Endothelial cell of umbilical vein (primary cell): ENCODE results near the gene PRDM10. TPM values are rescaled to one million over a fixed set of nuclear protein-coding genes. Genes with fewer than 3 reads are reported as not detected.

ENCODE experiments used
- BruUV-seq: library from RNA; stranded (reverse); fragments of 400-500 nt; replicated peaks from 2 replicates; lab custom pipeline; 2021; lab: Mats Ljungman, UMichigan
- CTCF ChIA-PET: fragments of 300-600, 350-600 bp; sonication (Branson Sonifier 250); formaldehyde crosslinking; loops from one replicate; lab custom pipeline; 2021; ENCODE audit warnings: antibody characterized with exemption, inconsistent platforms; lab: Charles Lee
- POLR2A ChIA-PET: fragments of 300-600, 350-600 bp; sonication (Branson Sonifier 250); formaldehyde crosslinking; loops from one replicate; lab custom pipeline; 2021; ENCODE audit warnings: antibody characterized with exemption, inconsistent platforms; lab: Charles Lee
- DNase-seq: peaks from one replicate; pipeline ENCODE4 v3.0.0-alpha.2; 2011; ENCODE audit warnings: low read depth, low spot score
- FAIRE-seq: peaks from 2 replicates; lab custom pipeline; 2011; peaks lifted over from hg19 to GRCh38; lab: Jason Lieb, UNC
- H2AFZ ChIP-seq: 2 replicates; pipeline ENCODE4 v1.6.0; 2012; ENCODE audit warnings: low read depth, low read length, control low read depth, inconsistent platforms
- H3K27ac ChIP-seq: 2 replicates; pipeline ENCODE4 v1.5.1; 2011; ENCODE audit warnings: low read depth, mild to moderate bottlenecking, control low read depth, low read length, moderate library complexity; ENCODE audit not compliant: insufficient read depth
- H3K27me3 ChIP-seq, 2 experiments: 2 replicates each; pipeline versions ENCODE4 v1.6.0 to v1.6.1; 2011; ENCODE audit warnings: low read length in 2 of 2, mixed read lengths in 1 of 2; ENCODE audit not compliant: control insufficient read depth in 2 of 2, insufficient read depth in 2 of 2
- H3K36me3 ChIP-seq, 2 experiments: 2 replicates in 1 of 2; 3 replicates in 1 of 2; pipeline ENCODE4 v1.5.1; 2011; ENCODE audit warnings: low read length in 2 of 2, mild to moderate bottlenecking in 1 of 2, moderate library complexity in 1 of 2; ENCODE audit not compliant: control insufficient read depth in 2 of 2, insufficient read depth in 2 of 2; ENCODE audit errors: extremely low read depth in 1 of 2
- H3K4me1 ChIP-seq: 3 replicates; pipeline ENCODE4 v1.5.1; 2011; ENCODE audit warnings: mild to moderate bottlenecking, low read length; ENCODE audit not compliant: control insufficient read depth, insufficient read depth; ENCODE audit errors: extremely low read depth
- H3K4me2 ChIP-seq: 2 replicates; pipeline ENCODE4 v1.6.1; 2011; ENCODE audit warnings: low read length, control low read depth, mixed read lengths; ENCODE audit not compliant: insufficient read depth
- H3K4me3 ChIP-seq, 3 experiments: fragments of 200-600 bp in 1 of 3; sonication (generic), shearing (Covaris generic) in 1 of 3; replicated peaks in 1 of 3; 2 replicates each; pipeline ENCODE4 v1.5.1; 2011 to 2016; ENCODE audit warnings: control low read depth in 3 of 3, low read length in 3 of 3, mild to moderate bottlenecking in 2 of 3, inconsistent platforms in 1 of 3, low read depth in 1 of 3, moderate library complexity in 1 of 3; ENCODE audit not compliant: insufficient read depth in 1 of 3
- H3K79me2 ChIP-seq: 2 replicates; pipeline ENCODE4 v1.6.0; 2012; ENCODE audit warnings: low read length, inconsistent platforms; ENCODE audit not compliant: control insufficient read depth, insufficient read depth
- H3K9ac ChIP-seq: replicated peaks from 2 replicates; pipeline ENCODE3; 2011; ENCODE audit warnings: low read length, control low read depth; ENCODE audit not compliant: insufficient read depth; ENCODE audit errors: extremely low read depth
- H3K9me1 ChIP-seq: replicated peaks from 3 replicates; pipeline ENCODE4 v1.6.0; 2011; ENCODE audit warnings: mild to moderate bottlenecking, low read length; ENCODE audit not compliant: control insufficient read depth, insufficient read depth; ENCODE audit errors: extremely low read depth
- H3K9me3 ChIP-seq: replicated peaks from 2 replicates; pipeline ENCODE4 v1.5.1; 2012; ENCODE audit warnings: low read length, inconsistent platforms; ENCODE audit not compliant: control insufficient read depth, insufficient read depth
- H4K20me1 ChIP-seq: replicated peaks from 2 replicates; pipeline ENCODE3; 2011; ENCODE audit warnings: mild to moderate bottlenecking, low read length; ENCODE audit not compliant: control insufficient read depth, insufficient read depth; ENCODE audit errors: extremely low read depth
- CTCF ChIP-seq, 2 donors: IDR thresholded peaks; 1 replicate in 1 of 2; 2 replicates in 1 of 2; pipeline ENCODE4 v1.5.1; 2011; ENCODE audit warnings: low read length in 2 of 2, mild to moderate bottlenecking in 2 of 2, moderate library complexity in 2 of 2, control low read depth in 1 of 2, inconsistent platforms in 1 of 2, low read depth in 1 of 2; ENCODE audit not compliant: insufficient read depth in 1 of 2; ENCODE audit errors: extremely low read depth in 1 of 2
- GATA2 ChIP-seq: IDR thresholded peaks from 2 replicates; pipeline ENCODE4 v1.7.0; 2011; ENCODE audit warnings: low read depth, mild to moderate bottlenecking, moderate library complexity, mixed read lengths, low read length; ENCODE audit not compliant: insufficient read length, insufficient read depth
- JUN ChIP-seq: IDR thresholded peaks from 2 replicates; pipeline ENCODE4 v1.6.1; 2011; ENCODE audit warnings: borderline replicate concordance, low read depth; ENCODE audit not compliant: insufficient read length, insufficient read depth
- MAX ChIP-seq: IDR thresholded peaks from 2 replicates; pipeline ENCODE4 v1.6.1; 2011; ENCODE audit not compliant: insufficient read depth, insufficient read length
- MYC ChIP-seq: IDR thresholded peaks from one replicate; pipeline ENCODE4 v1.6.1; 2011; ENCODE audit warnings: mild to moderate bottlenecking, low read depth, low read length
- POLR2AphosphoS5 ChIP-seq: IDR thresholded peaks from 2 replicates; pipeline ENCODE4 v1.6.1; 2012; ENCODE audit warnings: low read depth, mild to moderate bottlenecking, control low read depth, low read length, moderate library complexity; ENCODE audit not compliant: insufficient read depth
- dilution Hi-C: fragments of 300-500 bp; cut with MboI; formaldehyde crosslinking; loops from one replicate; pipeline ENCODE4 v1.15.0; 2019; ENCODE audit warnings: low sequenced_read_pairs; ENCODE audit not compliant: extremely low pct_ligation_motif_present
- intact Hi-C: fragments of 100-400 bp; cut with micrococcal nuclease; formaldehyde crosslinking; loops from one replicate; pipeline ENCODE4 v1.10.0; 2022
- polyA plus RNA-seq, 4 experiments: library from polyadenylated mRNA; depleted of rRNA in 3 of 4; stranded (reverse) in 3 of 4; unstranded in 1 of 4; fragments of >200 nt; gene quantifications; 2 replicates each; pipeline versions ENCODE4 v1.2.1 to v1.2.3, GENCODE V29; 2011 to 2012; ENCODE audit warnings: missing spikeins in 1 of 4
- total RNA-seq: library from RNA; stranded (reverse); gene quantifications from 2 replicates; pipeline ENCODE4 v1.2.3, GENCODE V29; 2021

PRDM10 gene
- total and polyA plus RNA-seq, 2 donors (not counting 3 experiments of a cell fraction or from before 2014, with no cell fraction given) = 9.6 to 13.0 TPM

- dilution Hi-C loops = no loop called here
Observed at GRCh38 chr11:129935723-129936122, 66.9 kb downstream of the PRDM10 start.

More at GRCh38 chr11:129935723-129936122, 66.9 kb downstream of the PRDM10 start:
- H3K79me2 ChIP-seq = no peaks in the 10 kb centered on the region
- no peaks in the 10 kb centered on the region for H4K20me1 ChIP-seq
- DNase-seq (no peak), FAIRE-seq (no peak)
- ChIA-PET CTCF (interaction anchor here (3.2 kb wide), 1 partner anchor 196 kb away, joined by 14 read pairs; no protein-coding TSS in a partner anchor), POLR2A (no interaction called here)
- H3K27me3 ChIP-seq = no peaks in the 10 kb centered on the region
- H3K4me2 ChIP-seq = no peak overlapping the region
- no peak overlapping the region for H3K27ac ChIP-seq
- H3K4me3 ChIP-seq = no peak overlapping the region
- no peaks in the 10 kb centered on the region for H3K4me1 ChIP-seq
- no peak overlapping the region for H3K9ac ChIP-seq
- H2AFZ ChIP-seq = no peak overlapping the region
- H3K9me1 ChIP-seq = no peaks in the 10 kb centered on the region
- no TSS peak for BruUV-seq
- H3K9me3 ChIP-seq = no peaks in the 10 kb centered on the region
- intact Hi-C loops = no loop called here
- TF ChIP-seq CTCF (IDR thresholded peaks at IDR 0.05; ENCODE audit: extremely low read depth in 1 of 2, insufficient read depth in 1 of 2, low read depth in 1 of 2, low read length in 2 of 2) = no peak
- TF ChIP-seq MAX = no peak
- no peak for TF ChIP-seq MYC
- TF ChIP-seq JUN = no peak
- TF ChIP-seq GATA2 = no peak
- no peak for TF ChIP-seq POLR2AphosphoS5
- peaks cover 2 to 6% of the 10 kb centered on the region in 2 experiments for H3K36me3 ChIP-seq
